ENCODE data around the gene ATP1A1. TPM values are rescaled to one million over a fixed set of nuclear protein-coding genes. Genes with fewer than 3 reads are reported as not detected.

Gene ATP1A1
- total and polyA plus RNA-seq, 2 donors (not counting 3 experiments of a cell fraction or from before 2014, with no cell fraction given): 263 to 325 TPM

DNA sequence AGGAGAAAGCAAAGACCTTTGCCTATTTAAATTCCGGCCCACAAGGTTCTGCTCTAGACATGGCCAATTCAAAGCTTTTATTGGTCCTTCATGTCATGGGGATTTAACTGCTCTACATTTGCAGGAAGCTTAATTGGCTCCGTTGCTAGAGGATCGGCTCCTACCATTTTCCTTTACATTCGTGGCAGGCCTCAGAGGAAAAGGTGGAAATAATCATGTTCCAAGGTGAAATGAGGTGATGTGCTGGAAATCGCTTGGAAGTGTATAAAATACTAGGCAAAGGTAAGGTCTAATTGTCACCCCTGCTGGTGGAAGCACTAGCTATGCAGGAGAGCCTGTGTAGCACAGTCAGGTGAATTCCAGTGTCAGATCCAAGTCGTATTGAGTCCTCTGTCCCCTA is 55.5 kb downstream of the ATP1A1 start:
- no peaks in the 10 kb centered on the region for H3K79me2 ChIP-seq (ENCODE audit: control insufficient read depth, insufficient read depth, low read length)
- FAIRE-seq: no peak
- dilution Hi-C loops (cut with MboI; ENCODE audit: extremely low pct_ligation_motif_present, low sequenced_read_pairs): no loop called here

More for the DNA sequence above, 55.5 kb downstream of the ATP1A1 start:
- Histone ChIP-seq H4K20me1 (replicated peaks; ENCODE audit: control insufficient read depth, extremely low read depth, insufficient read depth, low read length) (no peaks in the 10 kb centered on the region), H2AFZ (ENCODE audit: low read depth, low read length) (no peak overlapping the region), H3K27ac (ENCODE audit: insufficient read depth, low read depth, low read length) (no peak overlapping the region), H3K9me1 (replicated peaks; ENCODE audit: control insufficient read depth, extremely low read depth, insufficient read depth, low read length) (no peaks in the 10 kb centered on the region), H3K36me3 (ENCODE audit: control insufficient read depth in 2 of 2, extremely low read depth in 1 of 2, insufficient read depth in 2 of 2, low read length in 2 of 2) (no peaks in the 10 kb centered on the region), H3K4me1 (ENCODE audit: control insufficient read depth, extremely low read depth, insufficient read depth, low read length) (no peaks in the 10 kb centered on the region), H3K9ac (replicated peaks; ENCODE audit: extremely low read depth, insufficient read depth, low read length) (no peak overlapping the region), H3K4me3 (replicated peaks in 1 of 3; ENCODE audit: insufficient read depth in 1 of 3, low read depth in 1 of 3, low read length in 3 of 3) (no peak overlapping the region), H3K4me2 (ENCODE audit: insufficient read depth, low read length) (no peak overlapping the region), H3K9me3 (replicated peaks; ENCODE audit: control insufficient read depth, insufficient read depth, low read length) (no peaks in the 10 kb centered on the region), H3K27me3 (ENCODE audit: control insufficient read depth in 2 of 2, insufficient read depth in 2 of 2, low read length in 2 of 2) (peaks cover 4 to 11% of the 10 kb centered on the region in 2 experiments)
- TF ChIP-seq GATA2 (IDR thresholded peaks at IDR 0.05; ENCODE audit: insufficient read depth, insufficient read length, low read depth, low read length) (no peak), MYC (IDR thresholded peaks at IDR 0.05; ENCODE audit: low read depth, low read length) (no peak), POLR2AphosphoS5 (IDR thresholded peaks at IDR 0.05; ENCODE audit: insufficient read depth, low read depth, low read length) (no peak), POLR2A (IDR thresholded peaks at IDR 0.05; ENCODE audit: low read depth, low read length) (no peak), EZH2 (IDR thresholded peaks at IDR 0.05; ENCODE audit: borderline replicate concordance, low read depth, low read length, severe bottlenecking) (no peak)
- TF ChIP-seq, protein P1, sequence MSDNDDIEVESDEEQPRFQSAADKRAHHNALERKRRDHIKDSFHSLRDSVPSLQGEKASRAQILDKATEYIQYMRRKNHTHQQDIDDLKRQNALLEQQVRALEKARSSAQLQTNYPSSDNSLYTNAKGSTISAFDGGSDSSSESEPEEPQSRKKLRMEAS (IDR thresholded peaks at IDR 0.05; ENCODE audit: insufficient read depth, insufficient read length): no peak
- TF ChIP-seq, protein P2, sequence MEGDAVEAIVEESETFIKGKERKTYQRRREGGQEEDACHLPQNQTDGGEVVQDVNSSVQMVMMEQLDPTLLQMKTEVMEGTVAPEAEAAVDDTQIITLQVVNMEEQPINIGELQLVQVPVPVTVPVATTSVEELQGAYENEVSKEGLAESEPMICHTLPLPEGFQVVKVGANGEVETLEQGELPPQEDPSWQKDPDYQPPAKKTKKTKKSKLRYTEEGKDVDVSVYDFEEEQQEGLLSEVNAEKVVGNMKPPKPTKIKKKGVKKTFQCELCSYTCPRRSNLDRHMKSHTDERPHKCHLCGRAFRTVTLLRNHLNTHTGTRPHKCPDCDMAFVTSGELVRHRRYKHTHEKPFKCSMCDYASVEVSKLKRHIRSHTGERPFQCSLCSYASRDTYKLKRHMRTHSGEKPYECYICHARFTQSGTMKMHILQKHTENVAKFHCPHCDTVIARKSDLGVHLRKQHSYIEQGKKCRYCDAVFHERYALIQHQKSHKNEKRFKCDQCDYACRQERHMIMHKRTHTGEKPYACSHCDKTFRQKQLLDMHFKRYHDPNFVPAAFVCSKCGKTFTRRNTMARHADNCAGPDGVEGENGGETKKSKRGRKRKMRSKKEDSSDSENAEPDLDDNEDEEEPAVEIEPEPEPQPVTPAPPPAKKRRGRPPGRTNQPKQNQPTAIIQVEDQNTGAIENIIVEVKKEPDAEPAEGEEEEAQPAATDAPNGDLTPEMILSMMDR (IDR thresholded peaks at IDR 0.05; ENCODE audit: extremely low read depth in 1 of 2, insufficient read depth in 1 of 2, low read depth in 1 of 2, low read length in 2 of 2): no peak
- BruUV-seq (replicated peaks): no TSS peak
- ChIA-PET POLR2A (no interaction called here), CTCF (interaction anchor here (0.8 to 1.4 kb wide), 2 partner anchors 12 to 57 kb away, joined by 3 to 5 read pairs; no protein-coding TSS in a partner anchor)
- no peak for DNase-seq (ENCODE audit: low read depth, low spot score)
- intact Hi-C loops (cut with micrococcal nuclease): no loop called here
